ENCODE measurements around the gene DOHH. TPM values are rescaled to one million over a fixed set of nuclear protein-coding genes. Genes with fewer than 3 reads are reported as not detected.

DOHH gene
- polyA plus RNA-seq, 1 donor (not counting 4 experiments of a cell fraction or from before 2014, with no cell fraction given) = 4.2 TPM

DNA sequence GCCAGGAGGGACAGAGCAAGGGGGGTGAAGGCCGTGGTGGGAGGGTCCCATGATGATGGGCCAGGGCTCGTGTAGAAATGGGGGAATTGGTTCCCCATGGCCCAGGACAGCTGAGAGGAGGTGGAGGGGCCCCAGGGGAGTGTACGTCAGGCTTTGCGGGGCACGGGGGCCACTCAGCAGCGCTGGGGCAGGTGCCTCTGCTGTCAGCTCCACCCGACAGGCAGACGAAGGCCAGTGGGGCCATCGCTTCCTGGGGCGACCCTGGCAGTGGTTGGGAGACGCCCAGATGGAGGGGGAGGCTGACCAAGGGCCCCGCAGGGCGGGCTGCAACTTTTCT, 36.6 kb upstream of the DOHH start:
- H3K4me1 ChIP-seq (ENCODE audit: control insufficient read depth, extremely low read depth, insufficient read depth, low read length) = no peaks in the 10 kb centered on the region
- FAIRE-seq = no peak
- TF ChIP-seq CTCF (optimal IDR thresholded peaks at IDR 0.05 in 1 of 3, IDR thresholded peaks at IDR 0.05 in 1 of 3, conservative IDR thresholded peaks at IDR 0.05 in 1 of 3; ENCODE audit: extremely low read depth in 1 of 3, insufficient read depth in 2 of 3, low read length in 3 of 3) = no peak
- TF ChIP-seq EZH2 (IDR thresholded peaks at IDR 0.05; ENCODE audit: low read length) = no peak
- no peak overlapping the region for H2AFZ ChIP-seq (ENCODE audit: control insufficient read depth, low read length)
- H3K4me3 ChIP-seq (ENCODE audit: control insufficient read depth in 2 of 3, extremely low read depth in 1 of 3, insufficient read depth in 2 of 3, low read depth in 1 of 3, low read length in 3 of 3) = no peak overlapping the region
- dilution Hi-C loops (cut with MboI; ENCODE audit: extremely low pct_ligation_motif_present, low sequenced_read_pairs) = no loop called here
- no peaks in the 10 kb centered on the region for H3K9me1 ChIP-seq (ENCODE audit: control insufficient read depth, extremely low read depth, insufficient read depth, low read length)
- H3K36me3 ChIP-seq (ENCODE audit: control insufficient read depth in 2 of 2, extremely low read depth in 1 of 2, insufficient read depth in 2 of 2, low read length in 2 of 2) = peaks cover 5 to 24% of the 10 kb centered on the region in 2 experiments
- no peak overlapping the region for H3K9ac ChIP-seq (ENCODE audit: control insufficient read depth, extremely low read depth, insufficient read depth, low read length)
- H3K27me3 ChIP-seq (ENCODE audit: control insufficient read depth, extremely low read depth, insufficient read depth, low read length) = no peaks in the 10 kb centered on the region
- H3K9me3 ChIP-seq (ENCODE audit: control insufficient read depth, low read depth, low read length) = no peaks in the 10 kb centered on the region
- H3K4me2 ChIP-seq (ENCODE audit: control insufficient read depth, extremely low read depth, insufficient read depth, low read depth, low read length) = no peak overlapping the region
- H3K27ac ChIP-seq (ENCODE audit: control insufficient read depth, insufficient read depth, low read length) = no peak overlapping the region
- DNase-seq (ENCODE audit: low read depth, low spot score) = no peak
- H4K20me1 ChIP-seq (ENCODE audit: control insufficient read depth, extremely low read depth, insufficient read depth, low read length) = peaks cover 2% of the 10 kb centered on the region
- H3K79me2 ChIP-seq (ENCODE audit: control insufficient read depth, insufficient read depth, low read length) = no peaks in the 10 kb centered on the region

GRCh38 chr19:3536429-3537100, 36.1 kb upstream of the DOHH start:
- FAIRE-seq = no peak
- no peaks in the 10 kb centered on the region for H3K27me3 ChIP-seq (ENCODE audit: control insufficient read depth, extremely low read depth, insufficient read depth, low read length)
- dilution Hi-C loops (cut with MboI; ENCODE audit: extremely low pct_ligation_motif_present, low sequenced_read_pairs) = no loop called here
- no peak overlapping the region for H3K4me3 ChIP-seq (ENCODE audit: control insufficient read depth in 2 of 3, extremely low read depth in 1 of 3, insufficient read depth in 2 of 3, low read depth in 1 of 3, low read length in 3 of 3)
- H3K9ac ChIP-seq (ENCODE audit: control insufficient read depth, extremely low read depth, insufficient read depth, low read length) = no peak overlapping the region
- no peaks in the 10 kb centered on the region for H3K79me2 ChIP-seq (ENCODE audit: control insufficient read depth, insufficient read depth, low read length)
- H3K9me3 ChIP-seq (ENCODE audit: control insufficient read depth, low read depth, low read length) = no peaks in the 10 kb centered on the region
- TF ChIP-seq CTCF (optimal IDR thresholded peaks at IDR 0.05 in 1 of 3, IDR thresholded peaks at IDR 0.05 in 1 of 3, conservative IDR thresholded peaks at IDR 0.05 in 1 of 3; ENCODE audit: extremely low read depth in 1 of 3, insufficient read depth in 2 of 3, low read length in 3 of 3) (no peak), EZH2 (IDR thresholded peaks at IDR 0.05; ENCODE audit: low read length) (no peak)
- DNase-seq (ENCODE audit: low read depth, low spot score) = no peak
- H3K4me1 ChIP-seq (ENCODE audit: control insufficient read depth, extremely low read depth, insufficient read depth, low read length) = no peaks in the 10 kb centered on the region
- H3K4me2 ChIP-seq (ENCODE audit: control insufficient read depth, extremely low read depth, insufficient read depth, low read depth, low read length) = no peak overlapping the region
- H3K36me3 ChIP-seq (ENCODE audit: control insufficient read depth in 2 of 2, extremely low read depth in 1 of 2, insufficient read depth in 2 of 2, low read length in 2 of 2) = peaks cover 6 to 24% of the 10 kb centered on the region in 2 experiments
- peaks cover 2% of the 10 kb centered on the region for H4K20me1 ChIP-seq (ENCODE audit: control insufficient read depth, extremely low read depth, insufficient read depth, low read length)
- H2AFZ ChIP-seq (ENCODE audit: control insufficient read depth, low read length) = no peak overlapping the region
- no peak overlapping the region for H3K27ac ChIP-seq (ENCODE audit: control insufficient read depth, insufficient read depth, low read length)
- H3K9me1 ChIP-seq (ENCODE audit: control insufficient read depth, extremely low read depth, insufficient read depth, low read length) = no peaks in the 10 kb centered on the region

Data from keratinocyte (primary cell).